GM21737 (cell line): ENCODE results near the gene UBTD2.
"Not testable (repeated sequence)": the region's sequence is repeated elsewhere in the genome, so short reads cannot be mapped to it uniquely, and the experiment has no call there.

ENCODE experiments used
- ATAC-seq: cut with Tn5 transposase; IDR thresholded peaks from one replicate; pipeline ENCODE4 v1.9.1; 2021; ENCODE audit warnings: mild to moderate bottlenecking, moderate library complexity; ENCODE audit not compliant: unreplicated experiment

UBTD2 gene

GRCh38 chr5:172283020-172283861 lies at the start of gene UBTD2:
Gene UBTD2, minus strand, starts transcription at chr5:172283764. Its CDS starts 99 bp downstream, at chr5:172283665.
- peak; percentile 85 for ATAC-seq

- ATAC-seq: not testable (repeated sequence)
These were observed 43.3 kb upstream of the UBTD2 start for GRCh38 chr5:172326901-172327300.

- no peak for ATAC-seq
These were observed 41.9 kb upstream of the UBTD2 start for GRCh38 chr5:172325452-172325851.

GRCh38 chr5:172322028-172322965 lies 38.7 kb upstream of the UBTD2 start:
- ATAC-seq: peak; percentile 60

DNA sequence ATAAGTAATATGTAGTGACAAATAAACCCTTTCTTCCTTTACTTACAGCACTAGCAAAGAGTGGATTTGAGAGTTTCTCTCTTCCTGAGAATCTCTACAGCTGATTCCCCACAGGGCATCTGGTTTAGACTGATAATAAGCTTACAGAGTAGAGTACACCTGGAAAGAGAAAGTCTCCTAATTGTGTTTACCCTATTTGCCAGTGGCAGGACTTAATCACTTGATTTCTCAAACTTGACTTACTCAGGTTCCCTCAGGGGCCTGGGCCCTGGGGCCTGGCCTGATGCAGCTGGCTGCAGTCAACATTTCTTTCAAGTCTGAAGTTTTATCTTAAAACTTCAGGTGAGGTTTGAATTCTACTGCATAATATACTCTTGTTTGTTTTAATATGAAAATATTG lies 38.0 kb upstream of the UBTD2 start:
- ATAC-seq: no peak

- ATAC-seq: no peak
These were observed 36.3 kb upstream of the UBTD2 start for GRCh38 chr5:172319708-172320441.

DNA sequence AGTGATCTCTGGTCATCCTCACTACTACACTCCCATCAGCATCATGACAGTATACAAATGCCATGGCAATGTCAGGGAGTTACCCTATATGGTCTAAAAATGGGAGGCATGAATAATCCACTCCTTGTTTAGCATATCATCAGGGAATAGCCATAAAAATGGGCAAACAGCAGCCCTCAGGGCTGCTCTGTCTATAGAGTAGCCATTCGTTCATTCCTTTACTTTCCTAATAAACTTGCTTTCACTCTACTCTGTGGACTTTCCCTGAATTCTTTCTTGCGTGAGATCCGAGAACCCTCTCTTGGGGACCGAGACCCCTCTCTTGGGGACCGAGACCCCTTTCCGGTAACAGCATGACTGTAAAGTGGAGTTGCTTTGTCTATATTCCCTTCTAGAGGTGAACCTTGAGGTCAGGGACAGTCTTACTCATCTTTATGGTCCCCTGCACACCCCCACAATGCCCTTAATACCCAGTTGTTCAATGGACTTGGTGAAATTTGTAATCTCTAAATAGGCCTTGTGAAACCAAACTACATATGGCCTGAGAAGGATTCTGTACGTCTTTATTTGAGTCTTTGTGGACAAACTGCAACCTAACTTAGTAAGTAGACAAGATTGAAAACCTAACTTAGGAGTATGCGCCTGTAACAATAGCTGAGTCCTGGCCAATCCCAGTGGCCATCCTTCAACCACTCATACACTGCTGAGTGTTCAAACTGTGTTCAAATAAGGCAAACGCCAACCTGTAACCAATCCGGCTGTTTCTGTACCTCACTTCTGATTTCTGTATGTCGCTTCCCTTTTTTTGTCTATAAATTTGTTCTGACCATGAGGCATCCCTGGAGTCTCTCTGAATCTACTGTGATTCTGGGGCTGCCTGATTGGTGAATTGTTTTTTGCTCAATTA lies 32.3 kb upstream of the UBTD2 start:
- no peak for ATAC-seq

GRCh38 chr5:172313915-172314314 lies 30.4 kb upstream of the UBTD2 start:
- ATAC-seq: no peak

- no peak for ATAC-seq
These were observed 28.7 kb upstream of the UBTD2 start for GRCh38 chr5:172312286-172312685.

DNA sequence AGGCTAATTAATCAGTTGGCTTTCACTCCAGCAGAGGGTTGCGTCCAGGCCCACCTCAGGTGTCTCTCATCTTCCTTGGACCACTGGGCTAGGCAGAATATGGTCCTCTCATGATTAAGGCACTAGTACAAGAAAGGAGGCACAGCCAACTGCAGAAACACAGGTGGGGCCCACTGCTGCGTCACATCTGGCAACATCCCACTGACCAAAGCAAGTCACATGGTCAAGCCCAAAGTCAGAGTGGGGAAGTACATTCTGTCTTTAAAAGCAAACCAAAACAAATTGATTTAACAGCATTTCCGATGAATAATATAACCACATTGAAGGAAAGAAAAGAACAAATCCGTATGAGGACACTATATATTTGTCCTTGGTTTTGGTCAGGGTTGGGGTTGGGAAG lies 28.0 kb upstream of the UBTD2 start:
- no peak for ATAC-seq

DNA sequence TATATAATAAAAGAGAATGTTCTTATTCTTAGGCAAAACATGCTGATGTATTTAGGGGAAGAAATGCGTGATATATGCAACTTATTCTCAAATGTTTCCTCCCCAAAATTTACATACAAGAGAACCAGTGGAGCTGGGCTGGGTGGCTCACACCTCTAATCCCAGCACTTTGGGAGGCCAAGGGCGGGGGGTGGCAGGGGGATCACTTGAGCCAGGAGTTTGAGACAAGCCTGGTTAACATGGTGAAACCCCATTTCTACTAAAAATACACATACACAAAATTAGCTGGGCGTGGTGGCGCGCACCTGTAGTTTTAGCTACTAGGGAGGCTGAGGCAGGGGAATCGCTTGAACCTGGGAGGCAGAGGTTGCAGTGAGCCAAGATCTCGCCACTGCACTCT lies 27.5 kb upstream of the UBTD2 start:
- no peak for ATAC-seq

- ATAC-seq: no peak
These were observed 21.8 kb upstream of the UBTD2 start for GRCh38 chr5:172305380-172305779.

GRCh38 chr5:172303572-172304335 lies 20.2 kb upstream of the UBTD2 start:
- no peak for ATAC-seq

DNA sequence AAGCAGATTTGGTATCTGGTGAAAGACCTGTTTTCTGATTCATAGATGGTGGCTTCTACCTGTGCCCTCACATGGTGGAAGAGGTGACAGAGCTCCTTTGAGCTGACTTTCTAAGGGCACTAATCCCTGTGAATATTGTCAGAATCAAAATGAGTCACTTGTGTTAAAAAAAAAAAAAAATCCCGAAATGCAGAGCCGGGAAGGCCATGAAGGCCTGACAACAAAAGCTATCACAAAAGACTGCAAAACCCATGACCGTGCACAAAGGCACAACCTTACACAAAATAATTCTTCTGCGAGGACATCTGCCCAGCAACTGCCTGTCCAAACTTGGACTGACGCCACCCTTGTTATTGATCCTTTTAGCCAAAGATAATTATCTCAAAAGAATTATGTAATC lies 19.6 kb upstream of the UBTD2 start:
- ATAC-seq: no peak

DNA sequence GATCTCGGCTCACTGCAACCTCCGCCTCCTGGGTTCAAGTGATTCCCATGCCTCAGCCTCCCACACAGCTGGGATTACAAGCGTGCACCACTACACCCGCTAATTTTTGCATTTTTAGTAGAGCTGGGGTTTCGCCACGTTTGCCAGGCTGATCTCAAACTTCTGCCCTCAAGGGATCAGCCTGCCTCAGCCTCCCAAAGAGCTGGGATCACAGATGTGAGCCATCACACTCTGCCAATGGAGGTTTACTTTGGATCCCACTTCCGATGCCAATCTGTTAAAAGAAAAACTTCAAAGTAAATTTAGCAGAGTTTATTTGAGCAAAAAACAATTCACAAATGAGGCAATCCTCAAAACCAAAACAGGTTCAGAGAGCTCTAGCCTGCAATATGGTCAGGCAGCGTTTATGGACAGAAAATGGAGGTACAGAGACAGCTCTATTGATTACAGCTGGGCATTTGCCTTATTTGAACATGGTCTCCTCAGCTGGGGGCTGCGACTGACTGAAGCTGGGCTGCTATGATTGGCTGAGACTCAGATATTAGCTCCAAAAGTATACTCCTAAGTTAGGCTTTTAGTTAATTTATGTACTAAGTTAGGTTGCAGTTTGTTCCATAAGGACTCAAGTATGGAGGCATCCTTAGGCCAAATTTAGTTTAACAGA lies 18.6 kb upstream of the UBTD2 start:
- no peak for ATAC-seq

DNA sequence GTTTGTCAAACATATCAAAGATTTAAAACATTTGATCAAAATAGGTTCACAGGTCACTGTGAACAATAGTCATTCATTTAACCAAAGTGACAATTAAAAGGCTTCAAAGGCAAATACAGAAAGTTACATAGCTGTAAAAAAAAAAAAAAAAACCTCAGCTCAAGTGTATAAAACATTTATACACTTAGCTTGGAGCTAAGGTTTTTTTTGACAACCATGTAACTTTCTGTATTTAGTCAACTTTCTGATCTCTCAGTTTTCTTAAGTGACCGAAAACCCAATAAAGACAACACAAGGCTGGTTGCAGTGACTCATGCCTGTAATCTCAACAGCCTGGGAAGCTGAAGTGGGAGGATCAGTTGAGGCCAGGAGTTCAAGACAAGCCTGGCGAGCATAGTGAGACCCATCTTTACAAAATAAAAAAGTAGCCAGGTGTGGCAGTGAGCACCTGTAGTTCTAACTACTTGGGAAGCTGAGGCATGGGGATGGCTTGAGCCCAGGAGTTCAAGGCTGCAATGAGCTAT lies 16.4 kb upstream of the UBTD2 start:
- ATAC-seq: no peak

GRCh38 chr5:172294831-172295230 lies 11.3 kb upstream of the UBTD2 start:
- no peak for ATAC-seq

DNA sequence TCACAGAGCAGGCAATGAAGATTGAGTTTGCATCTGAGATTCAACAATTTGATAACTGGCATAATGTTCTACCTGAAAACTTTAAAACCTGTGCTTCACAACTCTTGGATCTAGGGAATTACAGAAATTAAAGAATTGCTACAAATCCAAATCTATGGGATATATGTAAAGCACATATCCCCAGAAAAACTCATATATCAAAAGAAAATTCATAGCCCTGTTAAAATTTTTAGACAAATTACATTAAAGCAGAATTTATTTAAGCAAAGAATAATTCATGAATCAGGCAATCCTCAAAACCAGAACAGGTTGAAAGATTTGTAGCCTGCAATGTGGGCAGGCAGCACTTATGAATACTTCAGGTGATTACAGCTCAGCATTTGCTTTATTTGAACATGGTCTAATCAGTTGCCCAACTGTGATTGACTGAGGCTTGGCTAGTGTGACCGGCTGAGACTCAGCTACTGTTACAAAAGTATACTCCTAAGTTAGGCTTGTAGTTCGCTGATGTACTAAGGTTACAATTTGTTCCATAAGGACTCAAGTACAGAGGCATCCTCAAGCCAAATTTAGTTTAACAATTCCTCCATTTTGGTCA lies 10.3 kb upstream of the UBTD2 start:
- no peak for ATAC-seq
